Transverse colon (tissue), 4 donors: ENCODE data around the gene SERPINH1.

ENCODE experiments used
- EP300 ChIP-seq: sonication (generic); formaldehyde crosslinking; IDR thresholded peaks from one replicate; pipeline ENCODE4 v1.6.1; 2017; ENCODE audit warnings: antibody characterized with exemption, low read depth
- POLR2A ChIP-seq: fragments of 450-650 bp; IDR thresholded peaks from one replicate; pipeline ENCODE4 v1.6.1; 2016; ENCODE audit warnings: antibody characterized with exemption, mild to moderate bottlenecking, moderate library complexity
- POLR2AphosphoS5 ChIP-seq, 3 donors: sonication (generic); formaldehyde crosslinking; IDR thresholded peaks; one replicate each; pipeline ENCODE4 v1.6.1; 2016; ENCODE audit warnings: antibody characterized with exemption in 3 of 3
- TF ChIP-seq, protein P1 (sequence below), 5 experiments: fragments of 200-600 bp in 3 of 5; fragments of 450-650 bp in 2 of 5; sonication (generic) in 3 of 5; IDR thresholded peaks; 1 replicate in 2 of 5; 2 replicates in 3 of 5; pipeline ENCODE4 v1.5.1; 2016 to 2017; ENCODE audit warnings: antibody characterized with exemption in 5 of 5, inconsistent platforms in 3 of 5, mild to moderate bottlenecking in 2 of 5, moderate library complexity in 1 of 5

DNA sequence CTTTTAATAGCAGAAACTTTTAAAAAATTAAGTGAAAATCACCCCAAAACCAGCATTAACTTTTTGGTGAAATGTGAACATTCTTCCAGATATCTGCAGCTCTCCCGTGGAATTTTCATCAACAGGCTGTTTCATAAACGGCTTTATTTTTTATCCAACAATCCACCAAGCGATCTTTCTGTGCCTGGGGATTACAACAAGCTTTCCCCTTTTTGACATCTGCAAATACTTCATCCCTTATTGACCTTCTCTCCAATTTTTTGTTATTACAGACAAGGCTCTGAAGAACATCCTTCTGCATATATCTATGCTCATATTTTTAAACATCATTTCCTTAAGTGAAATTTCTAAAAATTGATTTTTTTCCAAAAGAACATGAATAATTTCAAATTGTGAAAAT, 5.8 kb upstream of the SERPINH1 start:
- TF ChIP-seq, protein P1, sequence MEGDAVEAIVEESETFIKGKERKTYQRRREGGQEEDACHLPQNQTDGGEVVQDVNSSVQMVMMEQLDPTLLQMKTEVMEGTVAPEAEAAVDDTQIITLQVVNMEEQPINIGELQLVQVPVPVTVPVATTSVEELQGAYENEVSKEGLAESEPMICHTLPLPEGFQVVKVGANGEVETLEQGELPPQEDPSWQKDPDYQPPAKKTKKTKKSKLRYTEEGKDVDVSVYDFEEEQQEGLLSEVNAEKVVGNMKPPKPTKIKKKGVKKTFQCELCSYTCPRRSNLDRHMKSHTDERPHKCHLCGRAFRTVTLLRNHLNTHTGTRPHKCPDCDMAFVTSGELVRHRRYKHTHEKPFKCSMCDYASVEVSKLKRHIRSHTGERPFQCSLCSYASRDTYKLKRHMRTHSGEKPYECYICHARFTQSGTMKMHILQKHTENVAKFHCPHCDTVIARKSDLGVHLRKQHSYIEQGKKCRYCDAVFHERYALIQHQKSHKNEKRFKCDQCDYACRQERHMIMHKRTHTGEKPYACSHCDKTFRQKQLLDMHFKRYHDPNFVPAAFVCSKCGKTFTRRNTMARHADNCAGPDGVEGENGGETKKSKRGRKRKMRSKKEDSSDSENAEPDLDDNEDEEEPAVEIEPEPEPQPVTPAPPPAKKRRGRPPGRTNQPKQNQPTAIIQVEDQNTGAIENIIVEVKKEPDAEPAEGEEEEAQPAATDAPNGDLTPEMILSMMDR (IDR thresholded peaks at IDR 0.05) = no peak
- TF ChIP-seq EP300 = no peak
- TF ChIP-seq POLR2AphosphoS5 (IDR thresholded peaks at IDR 0.05) = no peak
- no peak for TF ChIP-seq POLR2A
